PC-9 (cell line): ENCODE data around the gene SLC35F3.

Experiments
- CTCF ChIP-seq: fragments of 200-600 bp; sonication (generic); conservative IDR thresholded peaks from 2 replicates; pipeline ENCODE4 v1.6.1; 2017; ENCODE audit warnings: mixed run types, antibody characterized with exemption, mild to moderate bottlenecking, moderate library complexity
- EZH2 ChIP-seq: fragments of 200-600 bp; sonication (generic); IDR thresholded peaks from 2 replicates; pipeline ENCODE4 v1.8.0; 2017; ENCODE audit warnings: antibody characterized with exemption, low read depth

- TF ChIP-seq CTCF (no peak), EZH2 (no peak)
Observed at GRCh38 chr1:234345237-234345636, 440.8 kb downstream of the SLC35F3 start.
